Hepatocyte (in vitro differentiated cells): ENCODE results near the gene C19orf44.
"Not testable (repeated sequence)": the region's sequence is repeated elsewhere in the genome, so short reads cannot be mapped to it uniquely, and the experiment has no call there.

Experiments
- EZH2 ChIP-seq: fragments of 200-600 bp; sonication (generic); IDR thresholded peaks from 2 replicates; pipeline ENCODE4 v1.6.1; 2016; ENCODE audit warnings: antibody characterized with exemption, mild to moderate bottlenecking, borderline replicate concordance
- EZH2phosphoT487 ChIP-seq: fragments of 200-600 bp; sonication (generic); IDR thresholded peaks from one replicate; pipeline ENCODE4 v1.6.1; 2018; ENCODE audit warnings: antibody characterized with exemption, mild to moderate bottlenecking, low read depth, moderate library complexity; ENCODE audit not compliant: unreplicated experiment, severe bottlenecking
- TF ChIP-seq, protein P1 (sequence below): fragments of 200-600 bp; sonication (generic); IDR thresholded peaks from 2 replicates; pipeline ENCODE4 v1.5.1; 2016; ENCODE audit warnings: antibody characterized with exemption, mild to moderate bottlenecking; ENCODE audit not compliant: poor library complexity

- TF ChIP-seq, protein P1, sequence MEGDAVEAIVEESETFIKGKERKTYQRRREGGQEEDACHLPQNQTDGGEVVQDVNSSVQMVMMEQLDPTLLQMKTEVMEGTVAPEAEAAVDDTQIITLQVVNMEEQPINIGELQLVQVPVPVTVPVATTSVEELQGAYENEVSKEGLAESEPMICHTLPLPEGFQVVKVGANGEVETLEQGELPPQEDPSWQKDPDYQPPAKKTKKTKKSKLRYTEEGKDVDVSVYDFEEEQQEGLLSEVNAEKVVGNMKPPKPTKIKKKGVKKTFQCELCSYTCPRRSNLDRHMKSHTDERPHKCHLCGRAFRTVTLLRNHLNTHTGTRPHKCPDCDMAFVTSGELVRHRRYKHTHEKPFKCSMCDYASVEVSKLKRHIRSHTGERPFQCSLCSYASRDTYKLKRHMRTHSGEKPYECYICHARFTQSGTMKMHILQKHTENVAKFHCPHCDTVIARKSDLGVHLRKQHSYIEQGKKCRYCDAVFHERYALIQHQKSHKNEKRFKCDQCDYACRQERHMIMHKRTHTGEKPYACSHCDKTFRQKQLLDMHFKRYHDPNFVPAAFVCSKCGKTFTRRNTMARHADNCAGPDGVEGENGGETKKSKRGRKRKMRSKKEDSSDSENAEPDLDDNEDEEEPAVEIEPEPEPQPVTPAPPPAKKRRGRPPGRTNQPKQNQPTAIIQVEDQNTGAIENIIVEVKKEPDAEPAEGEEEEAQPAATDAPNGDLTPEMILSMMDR, result not testable (repeated sequence)
- TF ChIP-seq EZH2phosphoT487, EZH2: not testable (repeated sequence)
These were observed 9.7 kb upstream of the C19orf44 start for GRCh38 chr19:16486476-16486875.
